GM12874 (cell line): ENCODE data around the gene OR52N4.

ENCODE experiments used
- TF ChIP-seq, protein P1 (sequence below): IDR thresholded peaks from 2 replicates; pipeline ENCODE4 v1.5.1; 2011; ENCODE audit warnings: low read depth, mild to moderate bottlenecking, control low read depth, low read length, moderate library complexity; ENCODE audit not compliant: insufficient read depth

The OR52N4 gene

DNA sequence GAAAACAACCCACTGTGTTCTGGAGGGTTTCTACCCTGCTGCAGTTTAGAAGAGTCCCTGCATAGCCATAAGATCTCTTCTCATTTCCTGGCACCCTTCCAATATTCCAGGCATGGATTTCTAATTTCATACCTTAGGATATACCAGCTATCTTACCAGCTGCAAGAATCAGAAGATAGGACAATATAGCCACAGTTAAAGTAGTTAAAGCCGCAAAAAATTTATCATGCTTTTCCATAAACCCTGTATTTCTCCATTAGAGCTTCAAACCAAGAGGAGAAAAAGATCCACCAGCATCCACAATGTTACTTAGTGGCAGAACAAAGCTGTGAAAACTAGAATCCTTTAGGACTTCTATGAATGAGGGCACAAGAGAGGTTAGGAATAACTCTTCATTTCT, 26.4 kb upstream of the OR52N4 start:
- TF ChIP-seq, protein P1, sequence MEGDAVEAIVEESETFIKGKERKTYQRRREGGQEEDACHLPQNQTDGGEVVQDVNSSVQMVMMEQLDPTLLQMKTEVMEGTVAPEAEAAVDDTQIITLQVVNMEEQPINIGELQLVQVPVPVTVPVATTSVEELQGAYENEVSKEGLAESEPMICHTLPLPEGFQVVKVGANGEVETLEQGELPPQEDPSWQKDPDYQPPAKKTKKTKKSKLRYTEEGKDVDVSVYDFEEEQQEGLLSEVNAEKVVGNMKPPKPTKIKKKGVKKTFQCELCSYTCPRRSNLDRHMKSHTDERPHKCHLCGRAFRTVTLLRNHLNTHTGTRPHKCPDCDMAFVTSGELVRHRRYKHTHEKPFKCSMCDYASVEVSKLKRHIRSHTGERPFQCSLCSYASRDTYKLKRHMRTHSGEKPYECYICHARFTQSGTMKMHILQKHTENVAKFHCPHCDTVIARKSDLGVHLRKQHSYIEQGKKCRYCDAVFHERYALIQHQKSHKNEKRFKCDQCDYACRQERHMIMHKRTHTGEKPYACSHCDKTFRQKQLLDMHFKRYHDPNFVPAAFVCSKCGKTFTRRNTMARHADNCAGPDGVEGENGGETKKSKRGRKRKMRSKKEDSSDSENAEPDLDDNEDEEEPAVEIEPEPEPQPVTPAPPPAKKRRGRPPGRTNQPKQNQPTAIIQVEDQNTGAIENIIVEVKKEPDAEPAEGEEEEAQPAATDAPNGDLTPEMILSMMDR = no peak

DNA sequence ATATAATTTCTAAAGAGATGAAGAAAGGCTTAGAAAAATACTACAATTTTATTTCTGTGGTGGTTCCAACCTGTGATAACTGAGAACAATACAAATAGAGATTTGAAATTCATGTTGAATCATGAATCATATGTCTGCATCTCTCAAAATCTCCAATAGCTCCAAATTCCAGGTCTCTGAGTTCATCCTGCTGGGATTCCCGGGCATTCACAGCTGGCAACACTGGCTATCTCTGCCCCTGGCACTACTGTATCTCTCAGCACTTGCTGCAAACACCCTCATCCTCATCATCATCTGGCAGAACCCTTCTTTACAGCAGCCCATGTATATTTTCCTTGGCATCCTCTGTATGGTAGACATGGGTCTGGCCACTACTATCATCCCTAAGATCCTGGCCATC, 17.6 kb upstream of the OR52N4 start, which contains the start of gene OR56B1:
OR56B1 (plus strand) TSS at position 53 of the 400 bp plus-strand sequence; CDS start at position 122, 69 bp downstream.
- TF ChIP-seq, protein P1 = no peak

DNA sequence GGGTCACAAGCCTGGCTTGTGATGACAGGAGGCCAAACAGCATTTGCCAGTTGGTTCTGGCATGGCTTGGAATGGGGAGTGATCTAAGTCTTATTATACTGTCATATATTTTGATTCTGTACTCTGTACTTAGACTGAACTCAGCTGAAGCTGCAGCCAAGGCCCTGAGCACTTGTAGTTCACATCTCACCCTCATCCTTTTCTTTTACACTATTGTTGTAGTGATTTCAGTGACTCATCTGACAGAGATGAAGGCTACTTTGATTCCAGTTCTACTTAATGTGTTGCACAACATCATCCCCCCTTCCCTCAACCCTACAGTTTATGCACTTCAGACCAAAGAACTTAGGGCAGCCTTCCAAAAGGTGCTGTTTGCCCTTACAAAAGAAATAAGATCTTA, 17.0 kb upstream of the OR52N4 start:
- TF ChIP-seq, protein P1 = no peak

DNA sequence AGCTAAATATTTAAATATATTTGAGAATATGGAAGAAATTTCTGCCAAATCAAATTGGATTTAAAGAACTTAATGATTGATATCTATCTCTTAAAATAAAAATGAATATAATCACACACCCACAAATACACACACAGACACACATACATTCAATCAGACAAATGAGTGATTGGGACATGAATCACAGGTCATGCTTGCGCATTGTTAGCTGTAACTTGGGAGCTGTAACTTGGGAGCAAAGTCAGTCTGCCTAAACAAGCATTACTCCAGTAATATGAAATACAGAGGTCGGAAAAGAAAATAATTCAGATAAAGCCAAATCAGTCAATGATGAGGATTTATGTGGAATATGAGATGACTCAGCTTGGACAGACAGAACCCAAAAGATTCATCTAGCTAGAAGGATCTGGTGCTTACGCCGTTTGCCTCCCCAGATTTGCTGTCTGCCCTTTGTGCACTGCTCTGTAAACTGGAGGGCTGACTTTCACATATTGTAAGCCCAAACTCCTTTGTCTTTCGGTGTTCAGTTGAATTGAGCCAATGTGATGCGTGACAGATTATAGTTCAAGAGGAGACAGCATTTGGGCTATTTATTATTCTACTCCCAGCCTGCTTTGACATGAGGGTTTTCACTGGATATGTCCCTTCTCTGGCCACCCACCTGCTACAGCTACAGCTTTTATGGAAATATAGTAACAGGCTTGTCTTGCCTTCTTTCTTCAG, 16.2 kb upstream of the OR52N4 start:
- TF ChIP-seq, protein P1 = no peak

DNA sequence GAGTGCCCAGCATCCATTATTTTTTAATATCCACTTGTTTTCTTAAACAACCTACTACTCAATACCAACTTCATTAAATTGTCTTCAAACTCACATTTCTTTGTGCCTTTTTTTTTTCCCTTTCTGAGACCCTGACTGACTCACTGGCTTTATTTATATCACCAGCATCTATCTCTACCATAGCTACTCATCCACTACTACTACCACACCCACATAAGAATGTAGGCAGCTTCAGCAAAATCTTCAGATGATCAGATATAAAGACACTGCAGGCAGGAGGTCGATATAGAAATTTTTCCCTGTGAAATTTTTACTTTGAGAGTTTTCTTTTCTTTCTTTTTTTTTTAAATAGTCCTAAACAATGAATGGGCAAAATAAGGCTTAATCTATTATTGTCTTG, 15.6 kb upstream of the OR52N4 start:
- TF ChIP-seq, protein P1 = no peak

DNA sequence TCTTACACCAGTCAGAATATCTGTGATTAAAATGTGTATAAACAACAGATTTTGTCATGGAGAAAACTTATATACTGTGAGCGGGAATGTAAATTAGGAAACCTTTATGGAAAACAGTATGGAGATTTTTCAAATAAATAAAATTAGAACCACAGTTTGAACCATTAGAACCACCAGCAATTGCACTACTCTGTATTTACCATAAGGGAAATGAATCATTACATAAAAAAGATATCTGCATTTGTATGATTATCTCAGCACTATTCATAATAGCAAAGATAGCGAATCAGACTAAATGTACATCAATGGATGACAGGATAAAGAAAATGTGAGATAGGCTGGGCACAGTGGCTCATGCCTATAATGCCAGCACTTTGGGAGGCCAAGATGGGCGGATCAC, 7.4 kb upstream of the OR52N4 start:
- TF ChIP-seq, protein P1 = no peak

DNA sequence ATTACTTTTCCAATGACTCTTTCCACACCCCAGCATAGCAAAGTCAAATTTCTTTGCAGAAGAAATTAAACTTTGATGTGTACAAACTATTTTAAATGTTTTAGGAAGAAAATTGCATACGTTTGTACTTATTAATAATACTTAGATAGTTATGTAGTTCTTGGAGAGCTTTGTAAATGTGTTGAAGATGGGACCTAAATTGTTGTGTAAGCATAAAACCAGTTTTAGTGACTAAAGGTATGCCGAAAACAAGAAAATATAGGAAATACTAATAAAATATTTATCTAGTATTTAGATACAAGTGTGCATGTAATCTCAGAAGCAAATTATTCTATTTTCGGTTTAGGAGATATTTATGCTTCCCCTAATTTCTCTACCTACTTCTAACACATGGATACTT, 4.2 kb upstream of the OR52N4 start:
- TF ChIP-seq, protein P1 = no peak
